HG02759 (cell line): ENCODE results near the gene SURF4.

Experiments
- ATAC-seq: cut with Tn5 transposase; IDR thresholded peaks from one replicate; pipeline ENCODE4 v1.9.1; 2021; ENCODE audit warnings: mild to moderate bottlenecking, moderate library complexity; ENCODE audit not compliant: unreplicated experiment

Gene SURF4

GRCh38 chr9:133375724-133376654 lies at the start of gene SURF4, which contains the start of gene STKLD1:
Gene SURF4, minus strand, starts transcription at chr9:133376060. Its CDS starts 91 bp downstream, at chr9:133375969.
Gene STKLD1, plus strand, starts transcription at chr9:133376366. Its CDS starts 108 bp downstream, at chr9:133376474.
- ATAC-seq = peak; percentile 89

GRCh38 chr9:133425049-133425632 lies 49.3 kb upstream of the SURF4 start:
- ATAC-seq = no peak

GRCh38 chr9:133424187-133424586 lies 48.3 kb upstream of the SURF4 start:
- ATAC-seq = no peak

GRCh38 chr9:133423216-133423615 lies 47.4 kb upstream of the SURF4 start:
- no peak for ATAC-seq

GRCh38 chr9:133421615-133422542 lies 46.0 kb upstream of the SURF4 start, which contains the start of gene ADAMTS13:
Gene ADAMTS13, plus strand, starts transcription at chr9:133422367. Its CDS starts 77 bp downstream, at chr9:133422444.
- no peak for ATAC-seq

- no peak for ATAC-seq
Observed at GRCh38 chr9:133420392-133420827, 44.5 kb upstream of the SURF4 start.

GRCh38 chr9:133419005-133419404 lies 43.1 kb upstream of the SURF4 start:
- ATAC-seq = no peak

GRCh38 chr9:133417541-133418461 lies 41.9 kb upstream of the SURF4 start, which contains the start of gene REXO4:
Gene REXO4, minus strand, starts transcription at chr9:133418010. Its CDS starts 166 bp downstream, at chr9:133417844.
- peak; percentile 83 for ATAC-seq

GRCh38 chr9:133415170-133415569 lies 39.3 kb upstream of the SURF4 start:
- ATAC-seq = no peak

- no peak for ATAC-seq
Observed at GRCh38 chr9:133408042-133408441, 32.2 kb upstream of the SURF4 start.

- ATAC-seq = peak; percentile 71
Observed at GRCh38 chr9:133406480-133407307, 30.8 kb upstream of the SURF4 start.

GRCh38 chr9:133405508-133406438 lies 29.9 kb upstream of the SURF4 start:
- no peak for ATAC-seq

- ATAC-seq = no peak
Observed at GRCh38 chr9:133404454-133405002, 28.7 kb upstream of the SURF4 start.

- ATAC-seq = no peak
Observed at GRCh38 chr9:133403766-133404453, 28.1 kb upstream of the SURF4 start.

- no peak for ATAC-seq
Observed at GRCh38 chr9:133402689-133403088, 26.8 kb upstream of the SURF4 start.

- no peak for ATAC-seq
Observed at GRCh38 chr9:133401588-133401987, 25.7 kb upstream of the SURF4 start.

- ATAC-seq = no peak
Observed at GRCh38 chr9:133400292-133400691, 24.4 kb upstream of the SURF4 start.
